Retinal pigment epithelial cell (primary cell): ENCODE data around the gene SARS1.

Experiments
- DNase-seq: peaks from one replicate; pipeline ENCODE4 v3.0.0-alpha.2; 2010; ENCODE audit warnings: low read depth
- H3K4me3 ChIP-seq: 2 replicates; pipeline ENCODE4 v1.5.1; 2011; ENCODE audit warnings: mild to moderate bottlenecking, low read length, control low read depth, moderate library complexity
- TF ChIP-seq, protein P1 (sequence below): conservative IDR thresholded peaks from 2 replicates; pipeline ENCODE4 v1.5.1; 2011; ENCODE audit warnings: low read depth, low read length, control low read depth, inconsistent platforms

SARS1 gene

DNA sequence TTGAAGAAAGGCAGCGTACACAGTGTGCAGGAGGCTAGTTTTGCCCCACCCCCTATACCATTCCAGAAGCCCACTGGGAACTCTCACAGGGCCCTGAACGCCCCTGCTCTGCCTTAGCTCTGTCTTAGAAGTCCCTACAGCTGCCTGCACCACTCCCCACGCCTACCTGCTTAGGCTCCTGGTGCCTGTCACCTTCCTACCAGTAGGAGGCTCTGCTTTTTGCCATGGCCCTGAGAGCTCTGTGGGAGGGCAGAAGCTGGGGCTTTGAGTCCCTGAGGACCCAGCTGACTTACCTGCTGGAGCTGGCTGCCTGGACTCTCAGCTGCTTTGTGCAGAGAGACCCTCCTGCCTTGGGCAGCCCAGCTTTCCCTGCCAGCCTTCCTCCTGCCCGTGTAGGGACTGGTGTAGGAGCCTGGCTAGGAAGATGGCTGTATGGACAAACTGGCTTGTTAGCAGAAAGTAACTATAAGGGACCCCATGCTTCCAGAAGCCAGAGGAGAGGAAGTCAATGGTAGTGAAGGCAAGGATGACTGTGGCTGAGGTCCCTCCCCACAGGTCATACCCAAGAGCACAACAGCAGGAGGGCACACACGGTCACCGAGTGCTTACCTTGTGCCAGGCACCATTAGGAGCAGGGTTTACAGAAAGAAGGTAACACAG lies 25.8 kb downstream of the SARS1 start:
- H3K4me3 ChIP-seq, result no peak overlapping the region
- DNase-seq, result no peak
- TF ChIP-seq, protein P1, sequence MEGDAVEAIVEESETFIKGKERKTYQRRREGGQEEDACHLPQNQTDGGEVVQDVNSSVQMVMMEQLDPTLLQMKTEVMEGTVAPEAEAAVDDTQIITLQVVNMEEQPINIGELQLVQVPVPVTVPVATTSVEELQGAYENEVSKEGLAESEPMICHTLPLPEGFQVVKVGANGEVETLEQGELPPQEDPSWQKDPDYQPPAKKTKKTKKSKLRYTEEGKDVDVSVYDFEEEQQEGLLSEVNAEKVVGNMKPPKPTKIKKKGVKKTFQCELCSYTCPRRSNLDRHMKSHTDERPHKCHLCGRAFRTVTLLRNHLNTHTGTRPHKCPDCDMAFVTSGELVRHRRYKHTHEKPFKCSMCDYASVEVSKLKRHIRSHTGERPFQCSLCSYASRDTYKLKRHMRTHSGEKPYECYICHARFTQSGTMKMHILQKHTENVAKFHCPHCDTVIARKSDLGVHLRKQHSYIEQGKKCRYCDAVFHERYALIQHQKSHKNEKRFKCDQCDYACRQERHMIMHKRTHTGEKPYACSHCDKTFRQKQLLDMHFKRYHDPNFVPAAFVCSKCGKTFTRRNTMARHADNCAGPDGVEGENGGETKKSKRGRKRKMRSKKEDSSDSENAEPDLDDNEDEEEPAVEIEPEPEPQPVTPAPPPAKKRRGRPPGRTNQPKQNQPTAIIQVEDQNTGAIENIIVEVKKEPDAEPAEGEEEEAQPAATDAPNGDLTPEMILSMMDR, result peak; percentile 90

DNA sequence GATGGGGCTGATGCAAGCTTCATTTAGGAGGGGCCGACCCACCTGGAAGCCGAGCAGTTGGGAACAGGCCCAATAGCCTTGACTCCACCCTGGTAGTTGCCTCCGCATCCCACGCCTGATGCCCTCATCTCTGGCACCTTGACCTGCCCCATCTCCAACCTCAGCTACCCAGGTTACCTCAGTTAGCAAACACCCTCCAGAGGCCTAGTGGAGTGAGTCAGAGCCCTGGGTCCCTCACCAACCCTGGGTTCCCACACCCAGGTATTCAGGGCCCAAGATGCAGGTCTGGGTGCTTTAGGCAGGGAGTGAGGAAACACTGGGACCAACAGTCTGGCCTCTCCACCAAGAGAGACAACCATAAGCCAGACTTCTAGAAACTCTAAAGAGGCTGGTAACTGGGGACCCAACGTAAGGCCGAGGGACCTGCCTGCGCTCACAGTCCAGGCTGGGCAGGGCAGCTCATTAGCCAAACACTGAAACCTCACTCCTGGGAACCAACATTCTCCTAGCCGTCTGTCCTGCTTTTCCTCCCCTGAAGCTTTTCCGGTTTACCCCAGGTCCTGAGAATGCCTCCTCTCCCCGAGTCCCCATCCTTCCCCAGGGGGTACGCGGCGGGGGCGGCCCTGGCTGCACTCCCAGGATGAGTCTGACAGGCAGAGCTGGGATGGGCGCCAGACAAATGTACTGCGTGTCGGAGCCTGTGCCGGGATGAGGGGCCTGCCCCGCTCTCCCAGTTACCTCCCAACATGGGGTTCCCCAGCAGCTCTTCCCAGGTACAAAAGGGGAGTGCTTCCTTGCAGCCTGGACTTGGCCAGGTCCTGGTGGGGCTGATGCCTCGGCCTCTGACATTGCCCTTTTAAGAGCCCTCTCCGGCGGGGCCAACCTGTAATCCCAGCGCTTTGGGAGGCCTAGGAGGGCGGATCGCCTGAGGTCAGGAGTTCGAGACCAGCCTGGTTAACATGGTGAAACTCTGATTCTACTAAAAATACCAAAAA lies 26.7 kb downstream of the SARS1 start:
- TF ChIP-seq, protein P1, result no peak
- no peak for DNase-seq
- H3K4me3 ChIP-seq, result no peak overlapping the region

DNA sequence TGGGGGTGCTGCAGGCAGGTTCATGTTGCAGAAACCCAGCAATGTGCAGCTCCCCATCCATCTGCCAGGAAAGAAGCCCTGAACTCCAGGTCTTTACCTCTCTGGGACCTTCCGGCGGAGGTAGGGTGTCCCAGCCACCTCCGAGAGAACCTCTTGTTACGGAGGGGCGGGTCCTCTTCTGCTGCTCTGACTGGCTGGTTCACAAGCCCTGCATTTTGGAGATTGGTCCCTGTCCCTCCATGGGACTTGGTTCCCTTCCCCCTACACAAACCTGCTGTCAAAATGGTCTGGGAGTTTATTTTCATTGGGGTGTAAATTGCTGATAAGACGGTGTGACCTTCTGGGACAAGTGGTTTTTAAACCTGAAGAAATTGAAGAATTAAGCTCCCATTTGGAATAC lies 27.6 kb downstream of the SARS1 start:
- TF ChIP-seq, protein P1, result no peak
- no peak overlapping the region for H3K4me3 ChIP-seq
- no peak for DNase-seq

DNA sequence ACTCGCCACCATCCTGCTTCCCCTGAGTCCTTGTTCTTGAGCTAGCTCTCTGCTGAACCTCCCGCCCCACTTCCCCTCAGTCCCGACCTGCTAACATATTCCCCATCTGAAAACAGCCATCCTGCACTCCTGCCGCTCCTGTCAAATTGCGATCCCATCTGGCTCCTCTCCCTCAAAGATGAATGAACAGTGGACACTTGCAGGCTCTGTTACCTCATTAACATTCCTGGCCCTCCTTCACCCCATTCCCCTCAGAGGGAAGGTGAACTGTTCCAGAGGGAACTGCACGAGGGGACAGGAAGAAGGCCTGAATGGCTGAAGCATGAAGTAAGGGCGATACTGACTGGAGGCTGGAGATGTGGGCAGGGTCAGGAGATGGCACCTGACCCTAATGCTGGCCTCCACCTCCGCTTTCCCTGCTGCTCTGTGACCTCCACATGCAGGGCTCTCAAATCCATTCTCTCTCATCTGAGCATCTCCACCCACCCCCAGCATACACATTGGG lies 28.2 kb downstream of the SARS1 start:
- no peak overlapping the region for H3K4me3 ChIP-seq
- TF ChIP-seq, protein P1, result no peak
- no peak for DNase-seq

DNA sequence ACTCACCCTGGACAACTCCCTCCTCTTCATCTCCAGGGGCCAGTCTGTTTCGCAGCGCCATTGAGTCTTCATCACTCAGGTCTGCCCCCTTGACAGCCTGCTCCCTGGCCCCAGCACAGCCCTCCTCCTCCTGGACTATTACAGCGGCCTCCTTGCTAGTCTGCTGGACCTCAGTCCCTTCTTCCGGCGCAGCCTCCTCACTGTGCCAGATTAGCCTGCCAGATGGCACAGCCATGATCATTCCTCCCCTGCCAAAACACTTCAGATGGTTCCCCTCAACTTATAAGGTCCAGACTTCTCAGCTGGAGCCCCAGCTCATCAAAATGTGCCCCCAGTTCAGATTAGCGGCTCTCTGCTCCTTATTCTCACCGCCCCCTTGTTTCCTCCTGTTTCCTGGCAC lies 28.7 kb downstream of the SARS1 start:
- TF ChIP-seq, protein P1, result no peak
- no peak for DNase-seq
- no peak overlapping the region for H3K4me3 ChIP-seq

DNA sequence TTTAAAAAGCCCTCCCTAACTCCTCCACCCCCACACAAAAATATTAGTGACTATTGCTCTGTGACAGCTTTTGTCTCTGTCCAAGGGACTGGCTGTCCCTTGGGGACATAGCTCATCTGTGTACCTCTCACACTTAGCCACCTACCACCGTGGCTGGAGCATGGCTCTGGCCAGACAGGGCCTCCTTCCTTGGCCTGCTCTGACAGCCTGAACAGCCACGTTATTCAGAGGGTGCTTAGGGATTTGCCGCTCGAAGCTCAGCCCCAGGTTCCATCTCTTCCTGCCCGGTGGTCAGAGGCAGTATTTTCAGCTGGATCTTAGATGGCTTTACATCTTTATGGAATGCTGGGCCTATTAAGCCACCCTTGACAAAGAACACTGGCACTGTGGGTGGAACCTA lies 29.5 kb downstream of the SARS1 start:
- no peak overlapping the region for H3K4me3 ChIP-seq
- DNase-seq, result no peak
- TF ChIP-seq, protein P1, result no peak
